GM12875 (cell line): Measurements from ENCODE around the gene ESF1.

Experiments used
- H3K4me3 ChIP-seq: one replicate; pipeline ENCODE4 v1.5.1; 2011; ENCODE audit warnings: low read depth, low read length, control low read depth
- CTCF ChIP-seq: IDR thresholded peaks from 2 replicates; pipeline ENCODE4 v1.5.1; 2011; ENCODE audit warnings: low read depth, mild to moderate bottlenecking, control low read depth, inconsistent platforms, low read length, moderate library complexity, borderline replicate concordance; ENCODE audit not compliant: insufficient read depth

The ESF1 gene

GRCh38 chr20:13692802-13693736, 91.7 kb downstream of the ESF1 start:
- no peak overlapping the region for H3K4me3 ChIP-seq
- TF ChIP-seq CTCF: no peak

- no peak for TF ChIP-seq CTCF
- H3K4me3 ChIP-seq: no peak overlapping the region
Observed at GRCh38 chr20:13690943-13691342, 93.8 kb downstream of the ESF1 start.

GRCh38 chr20:13687815-13688214, 96.9 kb downstream of the ESF1 start:
- no peak overlapping the region for H3K4me3 ChIP-seq

GRCh38 chr20:13685623-13686022, 99.1 kb downstream of the ESF1 start:
- TF ChIP-seq CTCF: no peak
- no peak overlapping the region for H3K4me3 ChIP-seq

More at GRCh38 chr20:13687815-13688214, 96.9 kb downstream of the ESF1 start:
- TF ChIP-seq CTCF: no peak

- no peak overlapping the region for H3K4me3 ChIP-seq
- TF ChIP-seq CTCF: no peak
Observed at GRCh38 chr20:13684566-13685222, 100.0 kb downstream of the ESF1 start.

- no peak overlapping the region for H3K4me3 ChIP-seq
- no peak for TF ChIP-seq CTCF
Observed at GRCh38 chr20:13683833-13684232, 100.9 kb downstream of the ESF1 start.
